HG03442 (cell line): ENCODE measurements around the gene STX7.
A peak's percentile ranks its signal among the peaks of the same experiment; 100 is the strongest.

Experiments used
- ATAC-seq: cut with Tn5 transposase; IDR thresholded peaks from one replicate; pipeline ENCODE4 v1.9.1; 2021; ENCODE audit warnings: mild to moderate bottlenecking, moderate library complexity; ENCODE audit not compliant: unreplicated experiment

Gene STX7

DNA sequence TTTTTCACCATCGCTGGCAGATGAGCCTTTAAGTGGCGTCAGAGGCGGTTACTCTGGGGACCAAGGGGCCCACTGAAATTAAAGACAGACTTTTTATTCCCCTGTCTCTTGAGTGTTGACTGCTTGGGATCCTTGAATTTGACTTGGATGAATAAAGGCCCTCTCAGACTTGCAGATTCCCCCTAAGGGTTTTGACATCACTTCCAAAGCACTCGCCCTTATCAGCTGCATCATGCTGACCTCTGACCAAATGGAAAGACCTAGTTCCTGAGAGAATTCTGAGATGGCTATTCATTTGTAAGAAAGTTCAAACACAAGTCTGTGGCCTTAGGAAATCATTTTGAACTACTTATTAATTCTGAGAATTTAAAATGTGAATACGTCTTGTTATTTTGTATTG lies 98.2 kb downstream of the STX7 start:
- no peak for ATAC-seq

DNA sequence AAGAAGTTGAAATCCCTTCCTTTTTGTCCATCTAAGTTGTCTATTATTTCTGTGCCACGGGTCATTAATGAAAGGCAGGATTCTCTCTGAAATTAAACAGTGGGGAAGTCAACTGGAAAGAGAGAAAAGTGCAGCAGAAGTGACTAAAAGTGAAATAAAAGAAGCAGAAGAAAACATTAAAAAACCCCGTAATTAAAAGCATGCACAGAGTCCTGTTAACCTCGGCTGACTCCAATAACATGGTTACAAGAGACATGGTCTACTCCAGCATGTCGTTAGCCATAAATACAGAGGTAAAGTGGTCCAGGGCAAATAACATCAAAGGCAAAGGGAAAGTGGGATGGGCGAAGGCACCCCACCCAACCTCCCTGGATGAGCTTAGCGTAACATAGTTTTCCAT lies 98.6 kb downstream of the STX7 start:
- no peak for ATAC-seq

DNA sequence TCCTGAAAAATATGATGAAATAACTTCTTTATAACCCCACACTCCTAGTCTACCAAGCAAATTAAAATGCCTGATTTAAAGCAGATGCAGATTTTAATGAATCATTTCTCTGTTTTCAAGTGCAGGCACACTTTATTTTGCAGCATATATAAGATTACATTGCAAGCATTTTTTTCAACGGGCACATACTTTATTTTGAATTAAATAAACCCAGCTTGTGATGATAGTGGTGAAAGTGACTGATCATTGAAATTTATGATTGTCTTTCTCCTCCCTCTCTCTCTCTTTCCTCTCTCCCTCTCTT lies 99.5 kb downstream of the STX7 start:
- no peak for ATAC-seq

DNA sequence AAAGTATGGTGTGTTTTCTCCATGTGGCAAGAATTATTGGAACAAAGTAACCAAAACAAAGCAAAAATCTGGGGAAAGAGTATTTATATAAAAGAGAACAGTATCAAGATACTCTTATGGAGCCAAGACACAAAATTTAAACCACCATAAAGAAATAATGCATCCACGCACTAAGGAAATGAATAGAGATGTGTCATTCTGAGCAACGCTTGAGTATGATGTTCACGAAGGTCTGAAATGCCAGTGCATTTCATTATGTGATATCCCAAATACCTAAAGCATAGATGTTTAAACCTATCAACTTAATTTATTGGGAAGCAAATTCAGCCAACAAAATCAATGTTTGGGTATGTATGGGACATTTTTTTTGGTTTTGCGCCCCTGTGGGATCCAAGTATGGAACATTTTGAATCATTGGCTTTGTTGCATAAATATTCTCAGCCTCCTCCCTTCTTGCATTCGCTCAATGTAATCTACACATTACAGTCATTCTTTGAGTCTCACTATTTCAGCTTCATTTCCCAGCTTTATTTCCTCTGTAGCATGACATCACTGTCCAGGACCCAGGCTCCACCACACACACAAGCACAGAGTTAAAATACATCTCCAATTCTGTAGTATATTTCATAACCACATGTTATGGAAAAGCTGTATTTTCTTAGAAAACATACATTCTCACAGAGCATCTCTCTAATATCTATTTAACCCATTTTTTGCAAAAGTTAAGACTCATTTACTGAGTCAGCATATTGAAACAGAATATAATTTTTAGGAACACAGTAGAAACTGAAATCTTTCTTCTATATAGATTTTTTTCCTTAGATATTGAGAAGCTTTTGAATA lies 100.0 kb downstream of the STX7 start:
- no peak for ATAC-seq

DNA sequence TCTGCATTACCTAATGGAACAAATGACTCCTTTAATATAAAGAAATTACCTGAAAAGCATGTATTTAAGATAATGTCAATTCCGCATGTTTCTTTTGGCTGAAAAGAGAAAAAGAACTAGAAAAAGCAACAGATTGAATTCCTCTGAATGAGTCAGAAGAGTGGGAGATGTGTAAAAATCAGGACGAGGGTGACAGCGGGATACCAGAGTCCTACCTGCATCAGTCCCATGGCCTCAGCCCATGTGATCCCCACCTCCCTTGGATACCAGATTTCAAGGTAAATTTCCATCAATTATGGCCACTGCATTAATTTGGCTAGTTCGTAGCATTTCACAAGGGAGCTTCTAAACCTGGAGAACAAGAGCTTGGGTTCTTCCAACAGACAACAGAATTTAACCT lies 101.6 kb downstream of the STX7 start:
- no peak for ATAC-seq

DNA sequence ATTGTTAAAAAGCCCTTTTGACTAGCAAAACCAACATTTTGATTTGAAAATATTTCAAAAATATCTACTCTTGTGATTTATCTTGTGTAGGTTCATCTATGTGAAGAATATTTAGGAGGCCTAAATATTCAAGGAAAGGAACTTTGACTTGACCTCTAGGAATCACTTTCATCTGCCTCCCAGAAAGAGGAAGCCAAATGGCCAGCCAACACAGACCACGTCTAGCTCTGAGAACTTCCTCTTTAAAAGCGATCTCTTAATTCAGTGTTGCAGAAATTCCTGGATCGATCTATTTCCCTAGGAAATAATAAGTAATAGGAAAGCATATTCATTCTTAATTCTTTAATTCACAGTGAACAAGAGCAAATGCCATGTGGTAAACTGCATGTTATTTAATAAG lies 102.1 kb downstream of the STX7 start:
- ATAC-seq: no peak

DNA sequence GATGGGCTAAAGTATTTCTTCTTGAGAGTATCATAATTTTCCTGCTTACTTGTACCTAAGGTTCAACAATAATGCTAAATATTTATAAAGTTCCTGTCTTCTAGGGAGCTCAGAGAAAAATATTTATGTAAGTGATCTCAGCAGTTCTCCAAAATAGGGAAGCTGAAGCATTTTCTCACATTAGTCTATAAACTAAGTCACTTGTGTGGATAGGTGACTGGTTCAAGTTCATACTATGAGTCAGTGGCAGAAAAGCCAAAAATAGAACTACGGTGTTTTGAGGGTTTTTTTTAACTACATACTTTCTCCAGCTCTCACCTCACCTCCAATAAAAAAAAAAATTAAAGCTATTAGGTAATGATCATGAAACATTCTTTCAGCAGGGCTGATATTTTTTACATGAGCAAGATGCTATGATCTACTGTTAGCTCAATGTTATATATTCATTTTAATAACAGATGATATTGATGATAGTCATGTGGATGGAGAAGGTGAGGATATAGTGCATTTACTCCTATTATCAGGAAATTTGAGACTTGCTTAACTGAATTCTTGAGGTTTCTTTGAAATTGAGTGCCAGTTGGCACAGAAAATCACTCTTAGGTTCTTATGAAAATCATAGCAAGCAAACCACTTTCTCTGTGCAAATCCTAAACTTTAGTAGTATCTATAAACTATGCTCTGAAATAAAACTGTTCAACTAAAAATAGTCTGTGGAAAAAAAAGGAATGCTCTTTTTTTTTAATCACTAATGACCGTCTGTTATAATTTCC lies 107.6 kb downstream of the STX7 start:
- ATAC-seq: peak; percentile 61

DNA sequence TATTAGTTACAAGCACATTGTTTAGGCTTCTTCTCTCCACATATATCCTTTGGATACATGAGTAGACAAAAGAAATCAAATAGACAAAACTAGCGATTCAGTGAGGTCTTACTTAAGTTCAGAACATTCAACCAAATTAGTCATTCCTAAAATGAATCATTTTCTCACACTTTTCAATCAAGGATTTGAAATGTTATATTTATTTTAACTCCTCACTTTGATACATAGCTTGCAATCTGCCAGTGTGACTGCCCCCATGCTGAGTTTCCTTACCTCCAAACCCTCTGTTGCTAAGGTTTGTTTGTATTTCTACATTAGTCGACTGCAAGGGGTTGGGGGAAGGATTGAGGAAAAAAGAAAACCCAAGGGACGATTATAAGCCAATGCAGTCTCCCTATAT lies 108.2 kb downstream of the STX7 start:
- peak; percentile 1 for ATAC-seq

DNA sequence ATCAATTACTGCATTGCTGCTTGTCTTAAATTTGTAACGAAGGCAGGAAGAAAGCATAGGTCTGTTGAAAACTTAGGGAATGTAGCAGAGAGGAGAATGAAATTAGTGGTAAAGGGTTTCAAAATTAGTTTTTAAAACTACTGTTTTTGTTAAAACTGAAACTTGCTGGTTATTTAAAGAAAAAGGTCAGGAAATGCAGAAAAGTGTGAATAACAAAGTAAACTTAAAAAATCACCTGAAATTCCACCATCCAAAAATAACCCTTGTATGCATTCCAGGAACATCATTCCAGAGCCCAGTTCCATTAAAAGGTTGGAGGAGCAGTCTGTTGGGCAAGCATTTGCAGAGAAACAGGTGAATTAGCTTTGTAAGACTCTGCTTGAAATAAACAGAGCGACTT lies 108.6 kb downstream of the STX7 start:
- no peak for ATAC-seq

DNA sequence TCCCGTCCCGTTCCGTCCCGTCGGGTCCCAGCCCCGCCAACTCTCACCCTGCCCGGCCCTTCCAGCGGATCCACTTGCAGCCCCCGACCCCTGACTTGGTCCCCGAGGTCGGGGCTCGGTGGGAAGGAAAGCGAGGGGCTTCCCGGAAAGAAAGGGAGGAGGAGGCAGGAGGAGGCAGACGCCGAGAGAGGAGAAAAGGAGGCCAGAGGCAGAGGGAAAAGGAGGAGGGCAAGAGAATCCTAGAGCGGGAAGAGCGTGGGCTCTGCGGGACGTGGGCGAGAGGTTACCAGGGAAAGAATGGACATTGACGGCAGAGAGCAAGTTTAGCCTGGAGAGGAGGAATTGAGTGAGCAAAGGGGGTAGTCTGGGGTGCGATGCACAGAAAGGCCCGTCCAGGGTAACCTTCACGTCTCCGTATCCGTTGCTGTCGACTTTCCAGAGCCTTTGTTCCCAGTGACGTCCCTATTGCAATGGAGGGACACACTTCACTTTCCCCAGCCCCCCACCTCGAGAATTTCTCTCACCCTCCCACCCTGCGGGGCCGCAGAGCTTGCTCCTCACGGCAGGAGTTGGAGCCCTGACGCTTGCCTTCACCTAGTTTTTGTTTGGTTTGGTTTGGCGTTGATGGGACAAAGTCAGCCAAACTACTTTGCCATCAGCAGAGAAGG lies 111.2 kb downstream of the STX7 start:
- no peak for ATAC-seq

DNA sequence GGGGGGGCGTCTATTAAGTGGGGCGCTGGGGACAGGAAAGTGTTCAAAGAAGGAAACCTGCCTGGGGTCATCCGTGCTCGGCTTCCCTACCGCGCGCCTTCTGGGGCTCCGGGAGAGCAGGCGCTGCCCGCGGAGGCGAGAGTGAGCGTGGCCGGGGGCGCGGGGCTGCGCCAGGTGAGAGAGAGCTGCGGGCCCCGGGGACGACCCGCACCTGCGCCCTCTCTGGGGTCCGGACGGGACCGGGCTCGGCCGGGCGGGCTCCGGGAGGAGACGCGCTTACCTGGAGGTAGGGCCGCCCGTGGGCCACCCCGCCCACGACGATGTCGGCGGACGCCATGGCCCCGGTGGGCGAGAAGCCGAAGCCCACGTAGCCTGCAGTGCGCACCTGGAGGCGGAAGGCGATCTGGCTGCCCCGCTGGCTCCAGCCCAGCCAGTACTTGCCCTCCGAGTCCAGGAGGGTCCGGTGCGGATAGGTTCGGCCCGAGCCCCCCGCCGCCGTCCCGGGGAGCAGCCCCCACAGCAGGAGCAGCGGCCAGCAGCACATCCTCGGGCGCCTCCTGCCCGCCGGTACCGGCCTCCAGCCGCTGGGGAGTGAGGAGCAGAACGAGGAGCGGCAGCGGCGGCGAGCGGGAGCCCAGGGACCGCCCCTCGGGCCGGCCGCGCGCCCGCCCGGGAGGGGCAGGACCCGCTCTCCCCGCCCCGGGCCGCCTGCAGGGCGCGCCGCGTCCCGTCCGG lies 111.9 kb downstream of the STX7 start, which contains the start of gene MOXD1:
TSS of gene MOXD1 (minus strand) at position 593 of the 735 bp plus-strand sequence. CDS start at position 544, 49 bp downstream.
- ATAC-seq: peak; percentile 57

DNA sequence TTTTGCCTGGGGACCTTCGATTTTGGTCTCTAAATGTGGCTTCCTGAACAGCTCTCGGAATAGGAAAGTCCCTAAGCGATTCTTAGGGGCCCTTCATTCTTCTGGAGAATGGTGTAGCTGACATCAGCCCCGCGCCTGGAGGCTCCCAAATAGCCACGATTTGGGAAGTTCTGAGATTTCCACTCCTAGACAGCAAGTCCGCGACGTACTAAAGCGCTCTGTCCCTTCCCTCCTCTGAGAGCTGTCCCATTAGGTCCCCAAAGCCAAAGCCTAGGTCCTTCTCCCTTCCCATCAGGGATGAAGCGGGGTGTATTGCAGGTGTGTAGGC lies 112.4 kb downstream of the STX7 start:
- no peak for ATAC-seq

DNA sequence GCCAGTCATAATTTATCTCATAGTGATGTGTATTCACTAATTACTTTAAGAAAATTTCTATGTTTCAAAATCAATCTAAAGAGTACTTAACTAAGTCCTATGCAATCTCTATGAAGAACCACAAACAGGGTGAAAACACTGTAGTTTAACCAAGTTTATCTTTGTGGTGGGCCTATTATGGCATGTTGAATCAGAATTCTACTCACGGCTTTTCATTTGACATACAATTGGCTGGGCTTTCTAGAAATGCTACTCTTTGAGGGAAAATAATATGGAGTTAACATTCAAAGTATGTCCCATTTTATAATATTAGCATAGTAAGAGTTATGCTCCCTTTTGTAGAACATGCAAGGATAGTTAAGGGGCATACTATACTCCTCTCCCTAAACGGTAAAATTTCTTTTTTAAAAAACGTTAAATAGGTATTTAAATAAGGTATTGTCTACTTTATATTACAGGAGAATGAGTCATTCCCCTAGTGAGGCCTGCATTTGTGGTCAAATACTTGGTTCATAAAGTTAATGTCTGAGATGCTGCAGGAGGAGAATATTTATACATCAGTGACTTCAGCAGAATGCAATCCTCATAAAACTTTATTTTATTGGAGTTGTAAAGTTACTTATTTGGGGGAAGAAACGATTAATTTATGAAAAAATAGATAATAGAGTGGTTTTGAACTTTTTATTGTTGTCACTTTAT lies 113.4 kb downstream of the STX7 start:
- no peak for ATAC-seq
